ENCODE measurements around the gene HSD17B4.

DNA sequence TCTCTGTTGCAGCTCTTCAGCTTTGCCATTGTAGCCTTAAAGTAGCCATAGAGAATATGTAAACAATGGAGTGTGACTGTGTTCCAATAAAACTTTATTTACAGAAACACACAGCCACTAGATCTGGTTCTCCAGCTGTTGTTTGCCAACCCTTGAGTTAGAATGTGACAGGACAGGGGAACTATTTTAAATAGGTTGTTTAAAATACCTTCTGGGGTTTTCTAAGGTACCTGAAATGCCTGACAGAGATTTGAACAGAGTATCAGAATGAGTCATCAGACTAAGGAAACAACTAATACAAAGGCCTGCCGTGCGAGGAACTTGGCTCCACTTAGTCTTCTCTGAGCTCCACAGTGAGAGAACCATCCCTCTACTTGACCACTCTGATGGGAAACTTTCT is 85.4 kb downstream of the HSD17B4 start:
- TF ChIP-seq ZNF138 (CRISPR knock-in tag; conservative IDR thresholded peaks at IDR 0.05) (no peak), USF2 (CRISPR knock-in tag; IDR thresholded peaks at IDR 0.05) (no peak), CREB1 (CRISPR knock-in tag; IDR thresholded peaks at IDR 0.05) (no peak), TCF7 (CRISPR knock-in tag; IDR thresholded peaks at IDR 0.05; ENCODE audit: low read depth) (no peak), ETV6 (CRISPR knock-in tag; IDR thresholded peaks at IDR 0.05) (no peak), IRF1 (CRISPR knock-in tag; IDR thresholded peaks at IDR 0.05) (no peak), E2F4 (CRISPR knock-in tag; IDR thresholded peaks at IDR 0.05; ENCODE audit: borderline replicate concordance, low read depth) (no peak)
- TF ChIP-seq, protein P1, sequence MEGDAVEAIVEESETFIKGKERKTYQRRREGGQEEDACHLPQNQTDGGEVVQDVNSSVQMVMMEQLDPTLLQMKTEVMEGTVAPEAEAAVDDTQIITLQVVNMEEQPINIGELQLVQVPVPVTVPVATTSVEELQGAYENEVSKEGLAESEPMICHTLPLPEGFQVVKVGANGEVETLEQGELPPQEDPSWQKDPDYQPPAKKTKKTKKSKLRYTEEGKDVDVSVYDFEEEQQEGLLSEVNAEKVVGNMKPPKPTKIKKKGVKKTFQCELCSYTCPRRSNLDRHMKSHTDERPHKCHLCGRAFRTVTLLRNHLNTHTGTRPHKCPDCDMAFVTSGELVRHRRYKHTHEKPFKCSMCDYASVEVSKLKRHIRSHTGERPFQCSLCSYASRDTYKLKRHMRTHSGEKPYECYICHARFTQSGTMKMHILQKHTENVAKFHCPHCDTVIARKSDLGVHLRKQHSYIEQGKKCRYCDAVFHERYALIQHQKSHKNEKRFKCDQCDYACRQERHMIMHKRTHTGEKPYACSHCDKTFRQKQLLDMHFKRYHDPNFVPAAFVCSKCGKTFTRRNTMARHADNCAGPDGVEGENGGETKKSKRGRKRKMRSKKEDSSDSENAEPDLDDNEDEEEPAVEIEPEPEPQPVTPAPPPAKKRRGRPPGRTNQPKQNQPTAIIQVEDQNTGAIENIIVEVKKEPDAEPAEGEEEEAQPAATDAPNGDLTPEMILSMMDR (IDR thresholded peaks at IDR 0.05): no peak
- TF ChIP-seq, protein P2, sequence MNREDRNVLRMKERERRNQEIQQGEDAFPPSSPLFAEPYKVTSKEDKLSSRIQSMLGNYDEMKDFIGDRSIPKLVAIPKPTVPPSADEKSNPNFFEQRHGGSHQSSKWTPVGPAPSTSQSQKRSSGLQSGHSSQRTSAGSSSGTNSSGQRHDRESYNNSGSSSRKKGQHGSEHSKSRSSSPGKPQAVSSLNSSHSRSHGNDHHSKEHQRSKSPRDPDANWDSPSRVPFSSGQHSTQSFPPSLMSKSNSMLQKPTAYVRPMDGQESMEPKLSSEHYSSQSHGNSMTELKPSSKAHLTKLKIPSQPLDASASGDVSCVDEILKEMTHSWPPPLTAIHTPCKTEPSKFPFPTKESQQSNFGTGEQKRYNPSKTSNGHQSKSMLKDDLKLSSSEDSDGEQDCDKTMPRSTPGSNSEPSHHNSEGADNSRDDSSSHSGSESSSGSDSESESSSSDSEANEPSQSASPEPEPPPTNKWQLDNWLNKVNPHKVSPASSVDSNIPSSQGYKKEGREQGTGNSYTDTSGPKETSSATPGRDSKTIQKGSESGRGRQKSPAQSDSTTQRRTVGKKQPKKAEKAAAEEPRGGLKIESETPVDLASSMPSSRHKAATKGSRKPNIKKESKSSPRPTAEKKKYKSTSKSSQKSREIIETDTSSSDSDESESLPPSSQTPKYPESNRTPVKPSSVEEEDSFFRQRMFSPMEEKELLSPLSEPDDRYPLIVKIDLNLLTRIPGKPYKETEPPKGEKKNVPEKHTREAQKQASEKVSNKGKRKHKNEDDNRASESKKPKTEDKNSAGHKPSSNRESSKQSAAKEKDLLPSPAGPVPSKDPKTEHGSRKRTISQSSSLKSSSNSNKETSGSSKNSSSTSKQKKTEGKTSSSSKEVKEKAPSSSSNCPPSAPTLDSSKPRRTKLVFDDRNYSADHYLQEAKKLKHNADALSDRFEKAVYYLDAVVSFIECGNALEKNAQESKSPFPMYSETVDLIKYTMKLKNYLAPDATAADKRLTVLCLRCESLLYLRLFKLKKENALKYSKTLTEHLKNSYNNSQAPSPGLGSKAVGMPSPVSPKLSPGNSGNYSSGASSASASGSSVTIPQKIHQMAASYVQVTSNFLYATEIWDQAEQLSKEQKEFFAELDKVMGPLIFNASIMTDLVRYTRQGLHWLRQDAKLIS (CRISPR knock-in tag; IDR thresholded peaks at IDR 0.05; ENCODE audit: borderline replicate concordance): no peak
- TF ChIP-seq, protein P3, sequence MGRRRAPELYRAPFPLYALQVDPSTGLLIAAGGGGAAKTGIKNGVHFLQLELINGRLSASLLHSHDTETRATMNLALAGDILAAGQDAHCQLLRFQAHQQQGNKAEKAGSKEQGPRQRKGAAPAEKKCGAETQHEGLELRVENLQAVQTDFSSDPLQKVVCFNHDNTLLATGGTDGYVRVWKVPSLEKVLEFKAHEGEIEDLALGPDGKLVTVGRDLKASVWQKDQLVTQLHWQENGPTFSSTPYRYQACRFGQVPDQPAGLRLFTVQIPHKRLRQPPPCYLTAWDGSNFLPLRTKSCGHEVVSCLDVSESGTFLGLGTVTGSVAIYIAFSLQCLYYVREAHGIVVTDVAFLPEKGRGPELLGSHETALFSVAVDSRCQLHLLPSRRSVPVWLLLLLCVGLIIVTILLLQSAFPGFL (CRISPR knock-in tag; IDR thresholded peaks at IDR 0.05; ENCODE audit: borderline replicate concordance): no peak

Data from WTC11 (cell line).